ENCODE results near the gene LIFR.
A peak's percentile ranks its signal among the peaks of the same experiment; 100 is the strongest.
"Not testable (repeated sequence)": the region's sequence is repeated elsewhere in the genome, so short reads cannot be mapped to it uniquely, and the experiment has no call there.

LIFR gene, protein sequence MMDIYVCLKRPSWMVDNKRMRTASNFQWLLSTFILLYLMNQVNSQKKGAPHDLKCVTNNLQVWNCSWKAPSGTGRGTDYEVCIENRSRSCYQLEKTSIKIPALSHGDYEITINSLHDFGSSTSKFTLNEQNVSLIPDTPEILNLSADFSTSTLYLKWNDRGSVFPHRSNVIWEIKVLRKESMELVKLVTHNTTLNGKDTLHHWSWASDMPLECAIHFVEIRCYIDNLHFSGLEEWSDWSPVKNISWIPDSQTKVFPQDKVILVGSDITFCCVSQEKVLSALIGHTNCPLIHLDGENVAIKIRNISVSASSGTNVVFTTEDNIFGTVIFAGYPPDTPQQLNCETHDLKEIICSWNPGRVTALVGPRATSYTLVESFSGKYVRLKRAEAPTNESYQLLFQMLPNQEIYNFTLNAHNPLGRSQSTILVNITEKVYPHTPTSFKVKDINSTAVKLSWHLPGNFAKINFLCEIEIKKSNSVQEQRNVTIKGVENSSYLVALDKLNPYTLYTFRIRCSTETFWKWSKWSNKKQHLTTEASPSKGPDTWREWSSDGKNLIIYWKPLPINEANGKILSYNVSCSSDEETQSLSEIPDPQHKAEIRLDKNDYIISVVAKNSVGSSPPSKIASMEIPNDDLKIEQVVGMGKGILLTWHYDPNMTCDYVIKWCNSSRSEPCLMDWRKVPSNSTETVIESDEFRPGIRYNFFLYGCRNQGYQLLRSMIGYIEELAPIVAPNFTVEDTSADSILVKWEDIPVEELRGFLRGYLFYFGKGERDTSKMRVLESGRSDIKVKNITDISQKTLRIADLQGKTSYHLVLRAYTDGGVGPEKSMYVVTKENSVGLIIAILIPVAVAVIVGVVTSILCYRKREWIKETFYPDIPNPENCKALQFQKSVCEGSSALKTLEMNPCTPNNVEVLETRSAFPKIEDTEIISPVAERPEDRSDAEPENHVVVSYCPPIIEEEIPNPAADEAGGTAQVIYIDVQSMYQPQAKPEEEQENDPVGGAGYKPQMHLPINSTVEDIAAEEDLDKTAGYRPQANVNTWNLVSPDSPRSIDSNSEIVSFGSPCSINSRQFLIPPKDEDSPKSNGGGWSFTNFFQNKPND

GRCh38 chr5:38556599-38557307 is at the start of gene LIFR:
Gene LIFR, minus strand, starts transcription at chr5:38556646. Its CDS starts 25,999 bp downstream, at chr5:38530647.
- Histone ChIP-seq H3K9me3 (ENCODE audit: control insufficient read depth, low read length) (no peaks in the 10 kb centered on the region), H3K4me3 (ENCODE audit: low read length) (peak within 1 kb of the TSS; percentile 95), H3K27me3 (replicated peaks; ENCODE audit: control insufficient read depth, insufficient read depth, low read length) (no peaks in the 10 kb centered on the region), H3K36me3 (ENCODE audit: control insufficient read depth, insufficient read depth, low read length, severe bottlenecking) (no peaks in the 10 kb centered on the region), H3K9ac (ENCODE audit: low read length) (peak within 1 kb of the TSS; percentile 98), H3K4me1 (ENCODE audit: control insufficient read depth, insufficient read depth, low read length) (peaks cover 20% of the 10 kb centered on the region)
- peak; percentile 92 for DNase-seq (ENCODE audit: low read depth)

- H3K4me1 ChIP-seq (ENCODE audit: control insufficient read depth, insufficient read depth, low read length), result peaks cover 33% of the 10 kb centered on the region
- H3K9ac ChIP-seq (ENCODE audit: low read length), result no peak overlapping the region
- H3K36me3 ChIP-seq (ENCODE audit: control insufficient read depth, insufficient read depth, low read length, severe bottlenecking), result no peaks in the 10 kb centered on the region
- DNase-seq (ENCODE audit: low read depth), result no peak
- H3K27me3 ChIP-seq (replicated peaks; ENCODE audit: control insufficient read depth, insufficient read depth, low read length), result no peaks in the 10 kb centered on the region
- H3K4me3 ChIP-seq (ENCODE audit: low read length), result no peak overlapping the region
- no peaks in the 10 kb centered on the region for H3K9me3 ChIP-seq (ENCODE audit: control insufficient read depth, low read length)
Measured at GRCh38 chr5:38605610-38606009, 49.2 kb upstream of the LIFR start.

GRCh38 chr5:38603691-38604090 is 47.2 kb upstream of the LIFR start:
- Histone ChIP-seq H3K9me3 (ENCODE audit: control insufficient read depth, low read length) (no peaks in the 10 kb centered on the region), H3K9ac (ENCODE audit: low read length) (no peak overlapping the region), H3K4me1 (ENCODE audit: control insufficient read depth, insufficient read depth, low read length) (peaks cover 52% of the 10 kb centered on the region), H3K27me3 (replicated peaks; ENCODE audit: control insufficient read depth, insufficient read depth, low read length) (no peaks in the 10 kb centered on the region), H3K4me3 (ENCODE audit: low read length) (no peak overlapping the region), H3K36me3 (ENCODE audit: control insufficient read depth, insufficient read depth, low read length, severe bottlenecking) (no peaks in the 10 kb centered on the region)
- no peak for DNase-seq (ENCODE audit: low read depth)

- no peaks in the 10 kb centered on the region for H3K36me3 ChIP-seq (ENCODE audit: control insufficient read depth, insufficient read depth, low read length, severe bottlenecking)
- H3K9me3 ChIP-seq (ENCODE audit: control insufficient read depth, low read length), result no peaks in the 10 kb centered on the region
- no peak for DNase-seq (ENCODE audit: low read depth)
- peaks cover 49% of the 10 kb centered on the region for H3K4me1 ChIP-seq (ENCODE audit: control insufficient read depth, insufficient read depth, low read length)
- no peak overlapping the region for H3K4me3 ChIP-seq (ENCODE audit: low read length)
- H3K9ac ChIP-seq (ENCODE audit: low read length), result no peak overlapping the region
- no peaks in the 10 kb centered on the region for H3K27me3 ChIP-seq (replicated peaks; ENCODE audit: control insufficient read depth, insufficient read depth, low read length)
Measured at GRCh38 chr5:38602641-38603040, 46.2 kb upstream of the LIFR start.

DNA sequence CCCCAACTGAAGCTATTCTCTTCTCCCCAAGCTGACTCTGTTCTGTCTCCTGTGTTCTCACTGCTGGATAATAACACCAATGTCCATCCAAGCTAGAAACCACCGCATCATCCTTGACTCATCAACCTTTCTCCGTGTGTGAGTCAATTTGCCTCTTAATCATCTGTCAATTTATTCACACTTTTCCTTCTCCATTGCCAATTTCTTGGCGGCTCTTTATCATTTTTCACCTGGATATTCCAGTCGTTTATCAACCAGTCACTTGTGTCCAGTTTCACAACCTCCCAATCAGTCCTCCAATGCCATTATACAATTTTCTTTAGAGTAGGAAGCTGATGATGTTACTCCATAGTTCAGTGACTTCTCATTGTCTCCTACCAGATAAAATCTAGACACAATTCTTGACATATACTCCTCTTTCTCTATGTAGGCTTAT is 45.4 kb upstream of the LIFR start:
- H3K9ac ChIP-seq (ENCODE audit: low read length), result no peak overlapping the region
- no peaks in the 10 kb centered on the region for H3K9me3 ChIP-seq (ENCODE audit: control insufficient read depth, low read length)
- H3K4me3 ChIP-seq (ENCODE audit: low read length), result peak overlapping the region; percentile 3
- peaks cover 41% of the 10 kb centered on the region for H3K4me1 ChIP-seq (ENCODE audit: control insufficient read depth, insufficient read depth, low read length)
- no peaks in the 10 kb centered on the region for H3K36me3 ChIP-seq (ENCODE audit: control insufficient read depth, insufficient read depth, low read length, severe bottlenecking)
- H3K27me3 ChIP-seq (replicated peaks; ENCODE audit: control insufficient read depth, insufficient read depth, low read length), result no peaks in the 10 kb centered on the region
- no peak for DNase-seq (ENCODE audit: low read depth)

GRCh38 chr5:38601133-38601862 is 44.9 kb upstream of the LIFR start:
- Histone ChIP-seq H3K4me3 (ENCODE audit: low read length) (peak overlapping the region; percentile 3), H3K27me3 (replicated peaks; ENCODE audit: control insufficient read depth, insufficient read depth, low read length) (no peaks in the 10 kb centered on the region), H3K4me1 (ENCODE audit: control insufficient read depth, insufficient read depth, low read length) (peaks cover 40% of the 10 kb centered on the region), H3K36me3 (ENCODE audit: control insufficient read depth, insufficient read depth, low read length, severe bottlenecking) (no peaks in the 10 kb centered on the region), H3K9ac (ENCODE audit: low read length) (no peak overlapping the region), H3K9me3 (ENCODE audit: control insufficient read depth, low read length) (no peaks in the 10 kb centered on the region)
- no peak for DNase-seq (ENCODE audit: low read depth)

GRCh38 chr5:38600329-38601045 is 44.0 kb upstream of the LIFR start:
- Histone ChIP-seq H3K9ac (ENCODE audit: low read length) (no peak overlapping the region), H3K4me1 (ENCODE audit: control insufficient read depth, insufficient read depth, low read length) (peaks cover 40% of the 10 kb centered on the region), H3K27me3 (replicated peaks; ENCODE audit: control insufficient read depth, insufficient read depth, low read length) (no peaks in the 10 kb centered on the region), H3K9me3 (ENCODE audit: control insufficient read depth, low read length) (no peaks in the 10 kb centered on the region), H3K36me3 (ENCODE audit: control insufficient read depth, insufficient read depth, low read length, severe bottlenecking) (no peaks in the 10 kb centered on the region), H3K4me3 (ENCODE audit: low read length) (no peak overlapping the region)
- DNase-seq (ENCODE audit: low read depth), result peak; percentile 31

GRCh38 chr5:38599751-38600150 is 43.3 kb upstream of the LIFR start:
- not testable (repeated sequence) for H3K9me3 ChIP-seq (ENCODE audit: control insufficient read depth, low read length); H3K4me3 ChIP-seq (ENCODE audit: low read length); H3K9ac ChIP-seq (ENCODE audit: low read length); DNase-seq (ENCODE audit: low read depth); H3K36me3 ChIP-seq (ENCODE audit: control insufficient read depth, insufficient read depth, low read length, severe bottlenecking); H3K27me3 ChIP-seq (replicated peaks; ENCODE audit: control insufficient read depth, insufficient read depth, low read length)
- peaks cover 40% of the 10 kb centered on the region for H3K4me1 ChIP-seq (ENCODE audit: control insufficient read depth, insufficient read depth, low read length)

- Histone ChIP-seq H3K9me3 (ENCODE audit: control insufficient read depth, low read length) (no peaks in the 10 kb centered on the region), H3K27me3 (replicated peaks; ENCODE audit: control insufficient read depth, insufficient read depth, low read length) (no peaks in the 10 kb centered on the region), H3K4me1 (ENCODE audit: control insufficient read depth, insufficient read depth, low read length) (peaks cover 40% of the 10 kb centered on the region), H3K36me3 (ENCODE audit: control insufficient read depth, insufficient read depth, low read length, severe bottlenecking) (no peaks in the 10 kb centered on the region), H3K9ac (ENCODE audit: low read length) (no peak overlapping the region), H3K4me3 (ENCODE audit: low read length) (no peak overlapping the region)
- peak; percentile 78 for DNase-seq (ENCODE audit: low read depth)
Measured at GRCh38 chr5:38598994-38599617, 42.7 kb upstream of the LIFR start.

Data from adipocyte (in vitro differentiated cells).